Activated T-cell treated with anti-CD3 and anti-CD28 coated beads, Interleukin-2, amount 50 U/mL, for 72 hours (primary cell): ENCODE results near the gene BLACAT1. TPM values are rescaled to one million over a fixed set of nuclear protein-coding genes. Genes with fewer than 3 reads are reported as not detected.

Experiments used
- ATAC-seq, 2 donors: fragments of 150-1000 bp; cut with Tn5 transposase; replicated peaks in 1 of 2; 2 replicates each; pipeline ENCODE4 v1.10.0; 2021; ENCODE audit warnings: moderate library complexity in 2 of 2, mild to moderate bottlenecking in 1 of 2
- DNase-seq, 2 donors: peaks; one replicate each; pipeline ENCODE4 v3.0.0; 2021 to 2022; ENCODE audit warnings: mixed read lengths in 1 of 2
- H3K27ac Mint-ChIP-seq: one replicate; pipeline ENCODE4 v1.8.0; 2022; ENCODE audit warnings: mild to moderate bottlenecking, moderate library complexity, mixed read lengths
- H3K27me3 Mint-ChIP-seq: one replicate; pipeline ENCODE4 v1.8.0; 2022; ENCODE audit warnings: low read depth, mixed read lengths
- H3K36me3 Mint-ChIP-seq, 2 donors: one replicate each; pipeline ENCODE4 v1.8.0; 2022; ENCODE audit warnings: mixed read lengths in 2 of 2, mild to moderate bottlenecking in 1 of 2; ENCODE audit not compliant: insufficient read depth in 2 of 2
- H3K4me1 Mint-ChIP-seq: one replicate; pipeline ENCODE4 v1.8.0; 2022; ENCODE audit warnings: low read depth, mixed read lengths
- H3K4me3 Mint-ChIP-seq, 2 donors: one replicate each; pipeline ENCODE4 v1.8.0; 2022; ENCODE audit warnings: mild to moderate bottlenecking in 2 of 2, mixed read lengths in 2 of 2, moderate library complexity in 2 of 2
- H3K9me3 Mint-ChIP-seq, 2 donors: one replicate each; pipeline ENCODE4 v1.8.0; 2022; ENCODE audit warnings: mixed read lengths in 2 of 2
- total RNA-seq, 2 donors: library from RNA; stranded (reverse); gene quantifications; one replicate each; pipeline ENCODE4 v1.2.3, GENCODE V29; 2022

The BLACAT1 gene
- total RNA-seq = under 1 TPM; 0.34 to 0.97 TPM

- H3K36me3 Mint-ChIP-seq = no peaks in the 10 kb centered on the region
- peak within 1 kb of the TSS; percentile 72 to 81 for H3K4me3 Mint-ChIP-seq
- peaks cover 86% of the 10 kb centered on the region for H3K27me3 Mint-ChIP-seq
- no peaks in the 10 kb centered on the region for H3K9me3 Mint-ChIP-seq
- peaks cover 10% of the 10 kb centered on the region for H3K4me1 Mint-ChIP-seq
- peak in 1 of 2 donors; percentile 16 for ATAC-seq
- DNase-seq = no peak
- no peak within 1 kb of the TSS for H3K27ac Mint-ChIP-seq
Observed at GRCh38 chr1:205455581-205456382, at the start of gene BLACAT1. BLACAT1 (minus strand) TSS chr1:205456045.

DNA sequence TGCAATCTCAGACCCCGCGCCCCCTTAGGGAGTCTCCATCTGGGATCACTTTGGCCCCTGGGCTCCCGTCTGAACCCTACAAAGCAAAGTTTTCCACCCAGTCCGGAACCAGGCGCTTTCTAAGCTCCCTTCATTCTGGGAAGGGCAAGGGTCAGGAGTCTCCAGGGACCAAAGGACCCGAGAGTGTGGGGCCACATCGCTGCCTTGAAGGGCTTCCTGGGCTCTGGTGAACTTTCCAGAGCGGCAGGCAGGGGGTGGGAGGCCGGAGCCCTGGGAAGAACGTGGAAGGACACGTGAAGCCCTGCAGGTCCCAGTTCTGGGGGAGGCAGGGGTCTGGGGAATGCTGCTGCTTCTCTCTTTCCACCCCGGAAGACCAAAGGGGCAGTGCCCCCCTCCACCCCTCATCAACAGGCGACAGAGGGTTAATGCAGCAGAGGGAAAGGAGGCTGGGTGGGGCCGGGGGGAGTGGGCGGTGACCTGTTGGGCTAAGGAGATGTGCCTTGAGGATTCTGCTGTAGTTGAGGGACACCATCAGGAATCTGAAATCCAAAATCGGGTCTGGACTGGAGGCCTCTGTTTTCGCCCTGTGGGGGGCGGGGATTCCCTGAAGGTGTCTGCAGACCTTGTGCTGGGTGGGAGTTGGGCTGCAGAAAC, 49.4 kb upstream of the BLACAT1 start:
- H3K9me3 Mint-ChIP-seq = no peaks in the 10 kb centered on the region
- peaks cover 10% of the 10 kb centered on the region for H3K27me3 Mint-ChIP-seq
- no peak overlapping the region for H3K27ac Mint-ChIP-seq
- H3K4me3 Mint-ChIP-seq = peak overlapping the region; percentile 78 to 82
- no peaks in the 10 kb centered on the region for H3K36me3 Mint-ChIP-seq
- ATAC-seq (peak in 1 of 2 donors; percentile 11), DNase-seq (no peak)
- H3K4me1 Mint-ChIP-seq = peaks cover 5% of the 10 kb centered on the region

- peak within 1 kb of the TSS; percentile 78 to 82 for H3K4me3 Mint-ChIP-seq
- H3K9me3 Mint-ChIP-seq = no peaks in the 10 kb centered on the region
- peaks cover 10% of the 10 kb centered on the region for H3K27me3 Mint-ChIP-seq
- DNase-seq (peak; percentile 50 to 52), ATAC-seq (peak; percentile 75)
- no peaks in the 10 kb centered on the region for H3K36me3 Mint-ChIP-seq
- H3K27ac Mint-ChIP-seq = no peak within 1 kb of the TSS
- H3K4me1 Mint-ChIP-seq = peaks cover 5% of the 10 kb centered on the region
Observed at GRCh38 chr1:205504311-205505075, 48.6 kb upstream of the BLACAT1 start, which contains the start of gene CDK18. CDK18 (plus strand) TSS chr1:205504669; CDS start chr1:205523168, 18,499 bp downstream.

DNA sequence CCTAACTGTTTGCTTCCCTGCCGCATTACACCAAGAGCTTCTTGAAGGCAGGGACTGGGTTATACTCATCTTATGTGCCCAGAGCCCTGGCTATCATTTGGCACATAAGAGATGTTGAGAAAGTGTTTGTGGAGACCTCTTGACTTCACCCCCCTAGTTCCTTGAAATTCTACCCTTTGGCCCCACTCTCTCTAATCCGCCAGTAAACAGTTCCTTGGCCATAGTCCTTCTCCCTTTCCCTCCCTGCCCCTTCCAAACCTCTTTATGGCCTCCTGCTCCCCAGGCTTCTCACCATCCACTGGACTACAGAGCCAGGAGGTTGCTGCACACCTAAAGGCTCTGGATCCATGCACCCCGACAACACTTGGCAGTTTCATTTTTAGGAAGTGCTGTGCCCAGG, 47.1 kb upstream of the BLACAT1 start:
- Mint-ChIP-seq H3K4me1 (peaks cover 5% of the 10 kb centered on the region), H3K36me3 (no peaks in the 10 kb centered on the region), H3K9me3 (no peaks in the 10 kb centered on the region), H3K27me3 (peaks cover 12% of the 10 kb centered on the region), H3K4me3 (no peak overlapping the region), H3K27ac (no peak overlapping the region)
- ATAC-seq (no peak), DNase-seq (no peak)

- ATAC-seq (no peak), DNase-seq (no peak)
- H3K4me1 Mint-ChIP-seq = peaks cover 5% of the 10 kb centered on the region
- no peaks in the 10 kb centered on the region for H3K36me3 Mint-ChIP-seq
- H3K9me3 Mint-ChIP-seq = no peaks in the 10 kb centered on the region
- no peak overlapping the region for H3K27ac Mint-ChIP-seq
- H3K4me3 Mint-ChIP-seq = no peak overlapping the region
- H3K27me3 Mint-ChIP-seq = peaks cover 17% of the 10 kb centered on the region
Observed at GRCh38 chr1:205502111-205502810, 46.4 kb upstream of the BLACAT1 start.

- Mint-ChIP-seq H3K4me3 (no peak overlapping the region), H3K27me3 (peaks cover 21% of the 10 kb centered on the region), H3K4me1 (peaks cover 5% of the 10 kb centered on the region), H3K27ac (no peak overlapping the region), H3K9me3 (no peaks in the 10 kb centered on the region), H3K36me3 (no peaks in the 10 kb centered on the region)
- ATAC-seq (no peak), DNase-seq (no peak)
Observed at GRCh38 chr1:205500240-205501233, 44.7 kb upstream of the BLACAT1 start.

- H3K27me3 Mint-ChIP-seq = peaks cover 27% of the 10 kb centered on the region
- H3K36me3 Mint-ChIP-seq = no peaks in the 10 kb centered on the region
- no peaks in the 10 kb centered on the region for H3K9me3 Mint-ChIP-seq
- H3K4me1 Mint-ChIP-seq = peaks cover under 1% of the 10 kb centered on the region
- H3K4me3 Mint-ChIP-seq = no peak overlapping the region
- no peak for DNase-seq
- no peak for ATAC-seq
- H3K27ac Mint-ChIP-seq = no peak overlapping the region
Observed at GRCh38 chr1:205499789-205500188, 43.9 kb upstream of the BLACAT1 start.

DNA sequence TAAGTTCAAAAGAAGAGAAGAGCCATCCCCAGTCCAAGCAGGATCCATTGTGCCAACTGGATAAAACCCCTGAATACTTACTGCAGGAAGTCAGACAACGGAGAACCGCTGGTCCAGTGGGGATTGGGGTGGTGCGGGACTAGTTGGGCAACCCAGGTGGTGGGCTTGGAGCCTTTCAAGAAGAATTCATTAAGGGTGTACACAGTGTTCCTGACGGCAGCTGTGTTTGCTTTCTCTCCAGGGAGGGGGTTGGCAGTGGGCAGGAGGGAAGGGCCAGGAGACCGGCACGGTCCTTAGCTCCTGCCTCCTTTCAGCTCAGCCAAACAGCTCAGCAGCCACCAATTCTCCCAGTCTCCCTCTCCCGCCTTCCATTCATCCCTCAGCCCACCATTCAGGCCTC, 41.5 kb upstream of the BLACAT1 start:
- H3K9me3 Mint-ChIP-seq = no peaks in the 10 kb centered on the region
- peaks cover 7% of the 10 kb centered on the region for H3K4me1 Mint-ChIP-seq
- DNase-seq (no peak), ATAC-seq (no peak)
- H3K27me3 Mint-ChIP-seq = peaks cover 26% of the 10 kb centered on the region
- H3K36me3 Mint-ChIP-seq = no peaks in the 10 kb centered on the region
- H3K27ac Mint-ChIP-seq = no peak overlapping the region
- no peak overlapping the region for H3K4me3 Mint-ChIP-seq

DNA sequence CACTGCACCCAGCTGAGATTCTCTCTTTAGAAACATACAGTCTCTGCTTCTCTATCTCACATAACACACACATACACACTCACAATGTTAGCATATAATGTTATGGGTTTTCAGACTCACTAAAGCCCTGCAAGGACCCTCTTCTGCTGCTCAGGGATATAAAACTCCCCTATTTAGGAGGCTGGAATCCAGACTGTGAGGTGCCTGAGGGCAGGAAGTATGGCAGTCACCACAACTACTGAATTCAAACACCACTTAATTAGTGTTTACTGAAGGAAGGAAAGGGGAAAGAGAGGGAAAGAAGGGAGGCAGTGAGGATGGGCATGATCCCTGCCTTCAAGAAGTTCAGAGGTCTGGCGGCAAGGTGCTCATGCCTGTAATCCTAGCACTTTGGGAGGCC, 40.8 kb upstream of the BLACAT1 start:
- Mint-ChIP-seq H3K4me1 (peaks cover 7% of the 10 kb centered on the region), H3K27me3 (peaks cover 26% of the 10 kb centered on the region), H3K27ac (no peak overlapping the region), H3K4me3 (no peak overlapping the region), H3K36me3 (no peaks in the 10 kb centered on the region), H3K9me3 (no peaks in the 10 kb centered on the region)
- DNase-seq = no peak
- no peak for ATAC-seq

- H3K4me3 Mint-ChIP-seq = no peak overlapping the region
- ATAC-seq (no peak), DNase-seq (no peak)
- H3K27ac Mint-ChIP-seq = no peak overlapping the region
- H3K36me3 Mint-ChIP-seq = no peaks in the 10 kb centered on the region
- H3K27me3 Mint-ChIP-seq = peaks cover 26% of the 10 kb centered on the region
- H3K9me3 Mint-ChIP-seq = no peaks in the 10 kb centered on the region
- peaks cover 7% of the 10 kb centered on the region for H3K4me1 Mint-ChIP-seq
Observed at GRCh38 chr1:205495237-205495823, 39.5 kb upstream of the BLACAT1 start.

GRCh38 chr1:205494115-205494514, 38.3 kb upstream of the BLACAT1 start:
- H3K27me3 Mint-ChIP-seq = peaks cover 35% of the 10 kb centered on the region
- H3K4me1 Mint-ChIP-seq = peaks cover 16% of the 10 kb centered on the region

More at GRCh38 chr1:205494115-205494514, 38.3 kb upstream of the BLACAT1 start:
- Mint-ChIP-seq H3K9me3 (no peaks in the 10 kb centered on the region), H3K4me3 (no peak overlapping the region), H3K36me3 (no peaks in the 10 kb centered on the region), H3K27ac (no peak overlapping the region)
- DNase-seq (no peak), ATAC-seq (no peak)
